RWPE1 (cell line): ENCODE measurements around the gene CMIP.
A peak's percentile ranks its signal among the peaks of the same experiment; 100 is the strongest.

Experiments used
- CTCF ChIA-PET: fragments of 350-600 bp; sonication (Branson Sonifier 250); formaldehyde crosslinking; extraction: SDS; loops from one replicate; lab custom pipeline; 2021; lab: Yijun Ruan, JAX
- POLR2A ChIA-PET: fragments of 400-600 bp; formaldehyde crosslinking; extraction: SDS; loops from one replicate; lab custom pipeline; 2020; ENCODE audit warnings: antibody characterized with exemption; ENCODE audit not compliant: low non-redundant PET; lab: Yijun Ruan, JAX
- DNase-seq: peaks from one replicate; pipeline ENCODE4 v3.0.0; 2012; ENCODE audit warnings: low spot score
- H3K27ac ChIP-seq: fragments of 450-650 bp; 2 replicates; pipeline ENCODE4 v1.5.1; 2017
- CTCF ChIP-seq: fragments of 450-650 bp; conservative IDR thresholded peaks from 2 replicates; pipeline ENCODE4 v1.5.1; 2017; ENCODE audit warnings: low read depth, mild to moderate bottlenecking

CMIP gene

GRCh38 chr16:81610144-81610842 lies 165.7 kb downstream of the CMIP start:
- no peak for TF ChIP-seq CTCF
- POLR2A ChIA-PET, result no interaction called here
- peak overlapping the region; percentile 27 for H3K27ac ChIP-seq
- peak; percentile 62 for DNase-seq
- CTCF ChIA-PET, result no interaction called here

DNA sequence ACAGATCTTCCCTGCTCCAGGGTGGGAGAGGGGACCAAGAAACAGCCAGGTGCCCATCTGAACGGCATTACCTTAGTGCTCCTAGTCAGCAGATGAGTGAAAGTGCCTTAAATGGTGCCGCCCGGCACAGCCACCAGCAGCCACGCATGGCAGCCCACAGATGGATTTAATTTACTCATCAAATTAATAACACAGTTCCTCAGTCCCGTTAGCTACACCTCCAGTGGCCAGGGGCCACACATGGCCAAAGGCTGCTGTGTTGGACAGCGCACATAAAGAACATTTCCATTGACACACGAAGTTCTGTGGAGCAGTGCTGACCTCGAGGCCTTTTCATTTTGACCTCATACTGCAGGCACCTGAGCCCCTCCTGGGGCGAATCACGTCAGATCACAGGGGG lies 166.3 kb downstream of the CMIP start:
- peak overlapping the region; percentile 27; the same call in 1 of the 2 replicates for H3K27ac ChIP-seq
- CTCF ChIA-PET, result no interaction called here
- no peak for DNase-seq
- POLR2A ChIA-PET, result no interaction called here
- no peak for TF ChIP-seq CTCF

DNA sequence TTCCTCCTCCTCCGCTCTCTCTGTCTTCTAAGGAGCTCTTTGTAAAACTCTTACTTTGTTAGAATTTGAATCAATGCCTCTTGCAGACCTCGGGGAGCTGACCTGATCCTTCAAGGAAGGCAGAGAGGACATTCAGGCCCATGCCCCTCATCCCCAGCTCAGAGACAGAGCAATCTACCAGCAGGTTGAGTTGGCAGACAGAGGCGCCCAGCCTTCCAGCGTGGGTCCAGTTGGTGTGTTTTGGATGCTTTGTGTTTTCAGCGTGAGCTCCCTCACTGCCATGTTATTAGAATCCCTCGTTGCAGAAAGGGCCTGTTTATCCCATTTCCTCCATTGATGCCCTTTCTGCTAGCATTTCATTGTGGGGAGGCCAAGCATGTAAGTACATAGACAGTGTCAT lies 167.1 kb downstream of the CMIP start:
- DNase-seq, result no peak

GRCh38 chr16:81612351-81613163 lies 167.9 kb downstream of the CMIP start:
- TF ChIP-seq CTCF, result no peak
- no peak for DNase-seq
- CTCF ChIA-PET, result interaction anchor here (0.7 kb wide), 1 partner anchor 319 kb away, joined by 3 read pairs; no protein-coding TSS in a partner anchor
- POLR2A ChIA-PET, result no interaction called here
- peak overlapping the region; percentile 26 for H3K27ac ChIP-seq

More for the DNA sequence above, 167.1 kb downstream of the CMIP start:
- TF ChIP-seq CTCF, result no peak
- peak overlapping the region; percentile 26; the same call in 1 of the 2 replicates for H3K27ac ChIP-seq
- ChIA-PET POLR2A (no interaction called here), CTCF (interaction anchor here (0.6 to 0.7 kb wide), 2 partner anchors 39 to 318 kb away, joined by 3 read pairs; no protein-coding TSS in a partner anchor)

DNA sequence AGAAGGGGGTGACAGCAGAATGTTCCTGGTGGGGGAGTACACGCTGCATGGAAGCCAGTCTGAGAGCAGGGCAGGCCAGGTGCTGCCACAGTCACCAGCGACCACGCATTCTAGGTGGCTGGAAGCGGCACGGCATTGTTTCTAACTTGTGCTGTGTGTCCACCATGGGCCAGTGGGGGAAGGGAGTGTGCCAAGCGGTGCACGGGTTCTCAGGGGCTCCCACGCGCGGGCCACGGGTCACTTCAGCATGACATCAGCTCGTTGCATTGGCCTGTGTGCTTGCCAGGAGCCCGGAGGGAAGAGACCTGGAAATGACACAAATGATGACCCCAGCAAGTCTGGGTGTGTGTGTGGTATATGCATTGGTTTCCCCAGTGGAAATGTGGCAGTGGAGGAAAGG lies 169.6 kb downstream of the CMIP start:
- CTCF ChIA-PET, result no interaction called here
- POLR2A ChIA-PET, result no interaction called here

More for the DNA sequence above, 169.6 kb downstream of the CMIP start:
- peak overlapping the region; percentile 10; the same call in 1 of the 2 replicates for H3K27ac ChIP-seq
- DNase-seq, result no peak
- TF ChIP-seq CTCF, result no peak
